Activated gamma-delta T cell treated with anti-CD3 and anti-CD28 coated beads, Interleukin-2, amount 50 U/mL, for 16 hours (primary cell): ENCODE measurements around the gene SLC30A10.
"Not testable (repeated sequence)": the region's sequence is repeated elsewhere in the genome, so short reads cannot be mapped to it uniquely, and the experiment has no call there.

Source experiments
- DNase-seq: peaks from one replicate; pipeline ENCODE4 v3.0.0-alpha.2; 2020; ENCODE audit warnings: low read depth

SLC30A10 gene

DNA sequence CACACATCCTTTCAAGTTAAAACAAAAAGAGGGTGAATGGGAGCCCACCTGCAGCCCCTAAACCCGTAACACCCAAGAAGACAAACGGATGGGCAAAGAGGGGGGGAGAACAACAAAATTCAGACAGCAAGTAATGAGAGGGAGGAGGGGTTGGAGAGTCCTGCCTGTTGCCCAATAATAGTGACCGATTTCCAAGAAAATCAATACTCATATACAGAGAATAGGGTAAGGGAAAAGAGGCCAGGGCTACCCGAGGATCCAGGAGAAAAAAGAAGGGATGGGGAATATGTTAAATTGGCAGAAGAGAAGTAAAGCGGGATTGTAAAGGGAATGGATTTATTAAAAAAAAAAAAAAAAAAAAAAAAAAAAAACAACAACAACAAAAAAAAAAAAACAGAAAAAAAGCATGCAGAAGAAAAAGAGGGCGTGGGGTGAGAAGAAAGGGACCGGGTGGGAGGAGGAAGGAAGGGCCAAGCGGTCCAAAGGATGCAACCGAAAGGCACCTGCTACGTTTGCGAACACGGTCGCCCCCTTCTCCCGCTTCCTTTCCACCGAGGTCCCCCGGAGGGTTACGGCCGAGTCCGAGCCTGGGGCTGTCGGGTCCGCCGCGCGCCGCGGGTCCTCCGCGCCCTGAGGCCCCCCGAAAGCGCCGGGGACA, 930 bp downstream of the SLC30A10 start:
- DNase-seq = no peak

DNA sequence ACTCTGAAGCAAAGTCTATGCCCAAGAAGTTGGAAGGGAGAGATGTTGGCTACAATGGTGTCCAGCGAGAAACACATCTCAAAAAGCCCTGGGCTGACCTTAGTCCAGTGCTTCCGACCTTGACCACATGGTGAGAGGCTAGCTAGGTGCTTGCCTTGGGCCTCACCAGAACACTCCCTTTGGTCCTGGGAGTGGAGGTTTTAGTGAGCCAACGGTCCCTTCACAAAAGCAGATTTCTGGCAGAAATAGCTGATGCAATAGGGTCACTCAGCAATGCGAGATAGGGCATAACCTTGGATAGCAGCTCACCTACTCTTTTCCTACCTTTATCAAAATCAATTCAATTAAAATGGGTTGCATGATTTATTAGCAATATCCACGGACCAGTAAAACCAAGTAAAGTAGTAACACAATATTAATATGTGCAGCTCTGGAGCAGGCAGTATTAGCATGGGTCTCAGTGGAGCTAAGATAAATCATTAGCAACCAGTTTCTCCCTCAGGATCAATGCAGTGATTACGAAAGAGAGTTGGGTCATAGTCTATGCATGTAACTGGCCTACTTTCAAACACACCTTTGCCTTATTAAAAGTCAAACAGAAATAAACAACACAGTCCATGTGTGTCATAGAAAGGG, 1.9 kb downstream of the SLC30A10 start:
- DNase-seq = no peak

DNA sequence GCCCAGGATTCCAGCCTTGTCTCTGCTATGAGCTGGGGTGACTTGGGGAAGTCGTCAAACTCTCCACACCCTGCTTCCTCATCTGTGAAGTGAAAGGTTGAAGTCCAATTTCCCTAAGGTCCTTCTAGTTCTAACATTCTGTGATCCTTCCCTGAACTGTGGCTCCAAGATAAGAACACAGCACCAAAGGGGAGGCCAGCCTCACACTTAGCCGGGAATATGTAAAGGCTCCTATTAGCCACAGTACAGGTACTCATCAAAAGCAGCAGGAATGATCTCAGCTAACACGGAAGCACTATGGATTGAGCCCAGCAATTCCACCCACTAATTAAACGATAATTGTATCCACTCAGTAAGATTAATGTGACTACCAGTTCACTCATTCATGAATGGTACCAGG, 4.0 kb downstream of the SLC30A10 start:
- no peak for DNase-seq

DNA sequence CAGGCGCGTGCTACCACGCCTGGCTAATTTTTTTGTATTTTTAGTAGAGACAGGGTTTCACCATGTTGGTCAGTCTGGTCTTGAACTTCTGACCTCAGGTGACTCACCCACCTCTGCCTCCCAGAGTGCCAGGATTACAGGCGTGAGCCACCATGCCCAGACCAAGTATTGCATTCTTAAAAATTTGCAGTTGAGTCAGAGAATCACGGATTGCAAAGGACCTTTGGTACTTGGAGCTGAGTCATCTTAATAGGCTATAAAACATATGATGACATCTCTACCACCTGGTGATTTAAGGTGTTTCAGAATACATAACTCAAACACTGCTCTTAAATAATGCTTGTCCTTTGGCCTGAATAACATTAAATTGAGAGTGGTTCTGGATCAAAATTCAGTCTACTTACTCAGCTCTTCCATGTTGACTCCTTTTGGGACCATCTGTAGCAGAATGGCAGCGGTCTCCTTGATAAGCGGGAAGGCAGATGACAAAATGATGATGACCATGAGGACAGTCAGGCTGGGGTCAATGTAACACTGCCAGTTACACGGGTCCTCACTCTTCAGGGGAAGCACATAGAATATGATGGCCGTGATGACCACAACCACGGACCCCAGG, 10.4 kb downstream of the SLC30A10 start:
- no peak for DNase-seq

DNA sequence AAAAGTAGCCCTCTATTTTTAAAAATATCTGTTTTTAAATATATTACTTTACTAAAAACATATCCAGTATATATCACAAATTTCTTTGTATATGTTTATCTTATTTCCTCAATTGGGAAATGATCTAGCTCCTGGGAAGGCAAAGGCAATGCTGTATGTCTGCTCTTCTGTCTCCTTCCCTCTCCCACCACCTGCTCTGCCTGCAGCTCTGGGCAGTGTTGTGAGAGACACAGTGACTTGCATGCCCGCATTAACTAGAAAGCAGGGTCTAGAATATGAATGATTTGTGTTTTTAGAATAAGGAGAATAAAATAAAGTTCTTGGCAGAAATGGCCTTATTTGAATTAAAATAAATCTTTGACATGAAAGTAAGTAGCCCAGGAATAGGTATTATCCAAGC, 11.1 kb downstream of the SLC30A10 start:
- no peak for DNase-seq

DNA sequence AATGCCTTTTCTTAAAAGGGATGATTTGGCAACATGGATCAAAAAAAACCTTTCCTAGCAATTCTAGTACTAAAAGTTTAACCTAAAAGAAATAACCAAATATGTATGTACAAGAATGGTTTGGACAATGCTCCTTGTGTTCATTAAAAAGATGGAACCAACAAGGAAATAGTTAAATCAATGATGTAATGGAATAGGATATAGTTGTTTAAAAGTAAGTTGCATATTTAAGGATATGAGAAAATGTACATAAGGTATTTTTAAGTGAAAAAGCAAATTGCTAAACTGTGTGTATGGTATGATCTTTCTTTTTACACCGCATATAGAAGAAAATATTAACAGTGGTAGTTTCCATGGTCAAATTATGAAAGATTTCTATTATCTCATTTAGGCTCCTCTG, 12.1 kb downstream of the SLC30A10 start:
- no peak for DNase-seq

DNA sequence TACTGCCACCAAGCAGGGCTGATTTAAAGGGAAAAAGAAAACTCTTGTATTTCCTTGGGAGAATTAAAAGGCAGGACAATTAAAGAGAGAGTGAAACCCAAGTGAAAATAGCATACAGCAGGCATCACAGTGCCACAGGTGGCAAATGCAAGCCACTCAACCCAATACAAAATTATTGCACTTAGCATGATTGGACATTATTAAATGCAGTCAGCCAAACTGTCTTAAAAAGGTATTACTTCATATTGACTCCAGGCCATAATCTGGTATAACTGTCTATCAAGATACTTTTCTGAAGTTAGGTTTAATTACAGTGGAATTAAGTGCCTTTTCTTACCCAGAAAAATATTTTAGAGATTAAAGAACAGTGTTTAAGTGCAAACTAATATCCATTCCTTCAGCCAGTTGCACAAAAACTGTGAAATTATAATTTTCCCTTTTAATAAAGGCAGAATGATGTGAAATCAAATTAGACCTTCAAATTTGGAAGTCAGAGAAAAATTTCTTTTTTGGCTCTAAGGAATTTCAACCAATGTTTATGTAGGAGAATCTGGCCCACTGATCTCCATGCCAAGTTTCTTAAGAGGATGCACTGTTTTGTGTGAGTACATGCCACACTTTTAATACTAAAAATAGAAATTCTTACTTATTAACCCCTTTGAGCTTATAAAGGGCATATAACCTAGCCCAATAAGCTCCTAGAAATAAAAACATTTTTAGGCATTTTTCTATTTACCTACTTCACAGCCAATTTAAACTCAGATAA, 15.2 kb downstream of the SLC30A10 start:
- DNase-seq = no peak

DNA sequence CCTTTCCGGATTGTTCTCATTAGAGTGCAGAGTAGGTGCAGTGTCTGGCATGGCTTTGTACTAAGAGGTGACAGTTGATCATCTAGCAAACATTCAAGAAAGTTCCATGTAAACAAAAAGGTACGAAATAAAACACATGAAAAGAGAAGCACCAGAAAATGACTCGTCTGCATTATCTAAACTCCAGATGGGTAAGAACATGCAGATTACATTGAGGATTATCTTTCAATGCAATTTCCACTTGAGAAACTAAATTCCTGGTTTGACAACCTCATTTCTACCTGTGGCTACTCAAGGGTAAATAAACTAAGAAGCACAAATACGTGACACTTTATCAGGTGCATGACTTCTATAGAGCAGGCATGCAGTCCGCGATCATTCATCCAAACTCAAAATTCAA, 17.6 kb downstream of the SLC30A10 start:
- no peak for DNase-seq

DNA sequence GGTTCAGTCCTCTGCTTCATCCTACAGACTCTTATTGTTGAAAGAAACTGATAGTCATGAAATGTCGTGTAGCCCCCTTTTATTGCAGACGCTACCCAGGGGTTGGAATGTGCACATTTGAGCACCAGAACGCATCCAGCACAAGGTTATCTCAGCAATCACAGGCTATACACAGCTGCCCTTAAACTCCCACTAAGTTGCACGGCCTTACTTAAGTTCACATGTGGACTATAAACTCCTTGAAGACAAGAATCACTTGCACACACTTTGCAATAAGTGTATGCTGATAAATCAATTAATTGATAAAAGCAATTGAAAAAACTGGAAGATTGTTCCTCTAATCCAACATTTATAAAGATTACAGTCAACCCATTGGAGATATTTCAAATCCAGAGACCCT, 18.9 kb downstream of the SLC30A10 start:
- no peak for DNase-seq

DNA sequence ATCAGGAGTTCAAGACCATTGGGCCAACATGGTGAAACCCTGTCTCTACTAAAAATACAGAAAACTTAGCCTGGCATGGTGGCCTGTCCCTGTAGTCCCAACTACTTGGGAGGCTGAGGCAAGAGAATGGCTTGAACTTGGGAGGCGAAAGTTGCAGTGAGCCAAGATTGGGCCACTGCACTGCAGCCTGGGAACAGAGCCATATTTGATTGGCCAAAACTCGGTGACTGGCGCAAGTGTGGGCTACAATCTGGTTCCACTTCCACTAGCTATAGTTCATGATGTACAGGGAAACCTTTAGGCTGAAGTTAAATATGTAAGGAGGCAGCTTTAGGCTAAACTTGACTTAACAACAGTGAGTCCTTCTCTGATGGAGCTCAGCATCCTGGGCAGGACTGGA, 20.2 kb downstream of the SLC30A10 start:
- DNase-seq = no peak

DNA sequence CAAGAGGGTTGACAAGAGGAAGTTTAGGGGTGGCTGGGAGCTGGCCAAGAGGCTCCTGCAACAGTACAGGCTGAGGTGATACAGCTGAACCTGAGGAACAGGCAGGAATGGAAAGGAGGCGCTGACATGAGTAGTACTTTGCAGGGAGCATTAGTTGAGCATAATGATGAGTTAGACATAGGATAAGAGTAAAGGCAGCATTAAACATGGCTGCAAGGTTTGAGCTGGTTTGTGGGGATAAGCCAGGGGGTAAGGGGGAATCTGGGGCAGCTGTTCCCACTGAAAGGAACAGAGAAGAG, 20.6 kb downstream of the SLC30A10 start:
- DNase-seq = no peak

DNA sequence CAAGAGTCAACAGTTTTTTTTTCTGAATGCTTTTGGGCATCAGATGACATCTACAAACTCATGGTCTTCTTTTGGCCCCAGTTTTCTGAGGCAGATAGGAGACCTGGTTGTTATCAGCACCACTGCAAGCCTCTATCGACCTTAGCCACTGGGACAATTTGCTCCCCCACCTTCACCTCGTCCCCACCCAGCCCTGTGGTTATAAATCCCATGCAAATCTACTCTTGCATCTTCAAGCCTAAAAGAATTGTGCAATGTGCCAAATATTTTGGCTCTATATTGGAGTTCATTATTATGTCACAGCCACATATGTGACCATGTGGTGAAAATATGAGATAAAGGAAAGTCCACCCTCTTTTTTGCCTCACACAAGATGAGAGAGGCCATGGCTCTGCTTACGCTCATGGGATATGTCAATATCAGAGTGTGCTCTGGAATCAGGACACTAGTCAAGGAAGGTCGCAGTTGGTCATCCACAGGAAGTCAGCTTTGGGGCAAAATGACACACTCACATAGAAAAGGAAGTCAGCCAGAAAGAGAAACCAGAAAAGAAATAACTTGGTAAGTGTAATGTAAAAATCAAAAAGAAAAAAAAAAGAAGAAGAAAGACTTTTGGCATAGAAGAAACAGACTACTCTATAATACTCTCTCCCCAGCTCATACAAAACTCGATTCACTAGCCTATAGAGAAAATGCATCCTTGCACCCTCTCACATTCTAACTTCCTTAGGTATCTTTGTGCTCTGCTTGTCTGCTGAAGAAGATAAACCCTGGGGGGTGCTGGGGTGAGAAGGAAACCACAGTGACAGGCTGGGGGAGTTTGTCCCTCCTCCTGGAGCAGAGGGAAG, 21.2 kb downstream of the SLC30A10 start:
- no peak for DNase-seq

DNA sequence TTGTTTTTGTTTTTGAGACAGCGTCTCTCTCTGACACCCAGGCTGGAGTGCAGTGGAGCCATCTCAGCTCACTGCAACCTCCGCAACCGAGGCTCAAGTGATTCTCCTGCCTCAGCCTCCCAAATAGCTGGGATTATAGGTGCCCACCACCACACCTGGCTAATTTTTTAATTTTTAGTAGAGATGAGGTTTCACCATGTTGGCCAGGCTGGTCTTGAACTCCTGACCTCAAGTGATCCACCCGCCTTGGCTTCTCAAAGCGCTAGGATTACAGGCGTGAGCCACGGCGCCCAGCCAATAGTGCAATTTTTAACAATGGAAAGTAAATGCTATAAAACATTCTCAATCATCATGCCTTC, 21.8 kb downstream of the SLC30A10 start:
- DNase-seq = not testable (repeated sequence)

DNA sequence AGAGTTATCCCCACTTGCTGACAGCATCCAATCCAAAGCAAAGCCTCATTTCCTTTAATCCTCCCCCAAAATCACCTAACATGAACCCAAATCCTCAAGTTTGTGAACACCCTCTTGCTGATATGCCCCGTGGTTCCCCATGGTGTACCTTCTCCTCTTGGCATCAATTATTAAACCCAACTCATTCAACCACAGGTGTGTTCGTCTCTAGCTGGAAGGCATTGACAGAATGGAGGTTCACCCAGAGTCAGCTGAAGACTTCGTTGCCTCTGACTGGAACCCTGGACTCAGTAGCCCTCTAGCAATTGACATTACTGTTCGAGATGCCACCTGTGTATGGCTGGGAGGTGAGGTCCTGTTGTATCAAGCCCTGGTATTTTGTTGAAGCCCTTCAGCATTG, 22.8 kb downstream of the SLC30A10 start:
- no peak for DNase-seq

DNA sequence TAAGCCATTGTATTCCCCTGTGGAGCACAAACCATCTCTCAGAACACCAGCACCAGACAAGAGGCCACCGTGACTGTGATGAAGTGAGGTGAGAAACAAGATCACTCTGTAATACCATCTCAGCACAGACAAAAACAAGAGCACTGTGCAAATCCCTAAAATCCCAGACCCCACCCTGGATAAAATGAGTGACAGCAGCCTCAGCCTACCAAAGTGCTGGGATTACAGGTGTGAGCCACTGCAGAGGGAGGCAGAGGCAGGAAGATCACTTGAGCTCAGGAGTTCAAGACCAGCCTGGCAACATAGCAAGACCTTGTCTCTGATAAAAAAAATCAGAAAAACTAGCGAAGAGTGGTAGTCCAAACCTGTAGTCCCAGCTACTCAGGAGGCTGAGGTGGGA, 23.4 kb downstream of the SLC30A10 start:
- no peak for DNase-seq

DNA sequence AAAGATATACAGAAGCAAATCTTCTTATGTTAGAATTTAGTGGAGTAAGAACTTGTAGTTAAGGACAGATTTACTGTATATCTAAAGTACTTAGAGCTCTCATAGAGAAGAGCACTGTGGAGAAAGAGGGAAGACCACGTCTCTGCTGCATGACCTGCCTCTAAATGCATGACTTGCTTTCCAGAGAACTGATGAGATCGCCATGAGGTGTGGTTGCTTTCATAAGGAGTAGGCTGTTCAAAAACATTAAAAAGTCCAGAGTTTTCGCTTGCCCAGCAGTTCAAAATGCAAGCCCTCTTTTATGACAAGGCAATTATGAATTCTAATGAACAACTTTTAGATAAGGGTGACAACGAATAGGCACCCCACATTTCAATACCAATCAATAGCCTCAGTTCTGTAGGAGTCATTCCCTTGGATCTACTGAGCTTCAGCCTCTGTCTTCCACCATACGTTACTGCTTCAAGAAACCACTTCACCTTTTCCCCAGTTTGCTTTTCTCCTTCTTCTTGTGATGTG, 24.9 kb downstream of the SLC30A10 start:
- no peak for DNase-seq

DNA sequence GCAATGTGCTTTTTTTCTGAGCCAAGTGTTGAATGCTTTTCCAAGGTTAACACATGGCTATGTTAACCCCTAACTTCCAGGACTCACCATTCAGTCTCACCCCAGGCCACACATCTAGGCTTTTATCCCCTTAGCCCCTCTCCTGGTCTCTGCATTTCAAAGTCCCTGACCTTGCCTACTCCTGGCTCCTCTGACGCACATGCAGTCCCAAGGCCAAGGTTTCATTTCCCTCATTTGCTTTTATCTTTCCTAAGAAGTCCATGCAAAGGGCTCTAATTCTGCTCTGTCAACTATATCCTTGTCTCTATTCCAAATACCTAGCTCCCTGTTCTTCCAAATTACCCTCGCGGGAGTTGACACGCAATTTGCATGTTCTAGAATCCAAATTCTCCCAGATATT, 25.4 kb downstream of the SLC30A10 start:
- DNase-seq = no peak

DNA sequence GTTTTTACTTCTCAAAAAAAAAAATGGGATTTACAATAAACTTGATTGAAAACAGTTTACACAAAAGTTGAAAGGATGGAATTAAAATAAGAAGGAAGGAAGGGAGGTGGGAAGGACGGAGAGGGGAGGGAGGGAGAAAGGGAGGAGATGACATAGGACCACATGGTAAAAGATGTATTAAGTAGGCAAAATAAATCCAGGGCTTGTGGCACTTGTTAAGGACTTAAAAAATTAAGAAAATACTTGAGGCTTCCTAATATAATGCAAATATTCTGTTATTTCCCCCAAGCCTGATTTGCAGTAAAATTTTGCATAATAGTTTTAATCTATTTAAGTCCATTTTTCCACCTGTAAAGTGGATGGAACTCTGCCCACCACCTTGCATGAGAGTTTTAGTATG, 27.5 kb downstream of the SLC30A10 start:
- DNase-seq = no peak

DNA sequence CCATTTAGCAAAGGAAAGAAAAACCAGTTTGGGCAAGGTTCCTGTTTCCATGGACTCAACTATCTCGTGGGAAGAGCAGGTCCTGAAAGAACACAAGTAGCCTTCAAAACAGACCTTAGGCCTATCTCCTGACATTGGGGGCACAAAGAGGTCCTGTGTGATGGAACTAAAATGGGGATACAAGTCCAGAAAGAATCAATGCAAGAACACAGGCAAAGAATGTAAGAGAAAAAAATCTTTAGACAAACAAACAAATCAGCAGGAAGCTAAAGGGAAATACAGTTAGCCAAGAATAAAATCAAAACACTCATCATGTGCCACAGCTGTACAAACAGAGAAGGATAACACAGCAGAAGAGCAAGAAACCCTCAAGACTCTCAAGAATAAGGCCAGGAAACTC, 28.2 kb downstream of the SLC30A10 start:
- no peak for DNase-seq

DNA sequence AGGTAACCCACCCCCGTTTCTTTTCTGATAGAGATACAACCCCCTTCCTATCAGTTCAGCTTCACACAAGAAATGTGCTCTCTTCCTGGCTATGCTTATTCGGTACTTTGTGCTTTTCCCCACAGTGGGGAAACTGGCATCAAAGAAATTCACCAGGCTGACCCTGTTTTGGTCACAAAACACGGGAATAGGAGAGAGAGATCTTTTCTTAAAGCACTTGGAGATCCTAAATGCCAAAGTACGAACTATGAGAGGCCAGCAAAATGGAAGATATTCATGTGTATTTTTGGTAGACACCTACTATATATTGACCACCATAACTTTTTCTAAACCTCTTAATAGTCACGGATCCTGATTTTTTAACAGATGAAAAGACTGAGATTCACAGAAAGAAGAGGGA, 30.0 kb downstream of the SLC30A10 start:
- no peak for DNase-seq

DNA sequence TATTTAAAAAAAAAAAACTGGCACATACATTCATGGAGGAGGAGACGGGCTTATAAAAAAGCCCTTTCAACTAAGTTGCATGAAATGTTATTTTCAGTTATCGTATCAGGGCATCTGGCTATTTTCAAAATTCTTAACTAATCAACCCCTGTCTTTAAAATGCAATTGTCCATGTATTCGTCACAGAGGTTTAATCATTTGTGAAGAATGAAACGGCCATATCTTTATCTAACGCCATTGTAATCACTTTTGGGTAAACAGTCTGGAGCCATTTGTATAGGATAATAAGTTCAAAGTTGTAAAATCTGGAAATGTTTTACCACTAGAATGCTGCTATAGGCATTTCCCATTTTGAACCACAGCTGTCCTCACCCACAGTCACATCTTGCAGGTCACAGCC, 30.4 kb downstream of the SLC30A10 start:
- no peak for DNase-seq

DNA sequence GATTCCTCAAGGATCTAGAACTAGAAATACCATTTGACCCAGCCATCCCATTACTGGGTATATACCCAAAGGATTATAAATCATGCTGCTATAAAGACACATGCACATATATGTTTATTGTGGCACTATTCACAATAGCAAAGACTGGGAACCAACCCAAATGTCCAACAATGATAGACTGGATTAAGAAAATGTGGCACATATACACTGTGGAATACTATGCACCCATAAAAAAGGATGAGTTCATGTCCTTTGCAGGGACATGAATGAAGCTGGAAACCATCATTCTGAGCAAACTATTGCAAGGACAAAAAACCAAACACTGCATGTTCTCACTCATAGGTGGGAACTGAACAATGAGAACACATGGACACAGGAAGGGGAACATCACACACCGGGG, 36.1 kb downstream of the SLC30A10 start:
- DNase-seq = not testable (repeated sequence)
